ENCODE results near the gene NAGS.
"Not testable (repeated sequence)": the region's sequence is repeated elsewhere in the genome, so short reads cannot be mapped to it uniquely, and the experiment has no call there.

Gene NAGS

GRCh38 chr17:43986225-43986981 is 18.0 kb upstream of the NAGS start:
- H3K27me3 ChIP-seq (ENCODE audit: insufficient read depth, low read length): peaks cover 37% of the 10 kb centered on the region
- no peaks in the 10 kb centered on the region for H3K9me3 ChIP-seq (ENCODE audit: insufficient read depth, low read depth, low read length)
- no peak overlapping the region for H3K9ac ChIP-seq (ENCODE audit: low read depth, low read length)
- no peaks in the 10 kb centered on the region for H3K36me3 ChIP-seq (ENCODE audit: insufficient read depth, low read depth, low read length)
- H3K27ac ChIP-seq (ENCODE audit: low read length): no peak overlapping the region
- H3K4me3 ChIP-seq (ENCODE audit: low read length): no peak overlapping the region
- H3K4me1 ChIP-seq (ENCODE audit: insufficient read depth, low read length): 0 out of 2 replicates have a peak, but pooled peaks cover 2% of the 10 kb centered on the region

- Histone ChIP-seq H3K27ac (ENCODE audit: low read length) (no peak overlapping the region), H3K9me3 (ENCODE audit: insufficient read depth, low read depth, low read length) (no peaks in the 10 kb centered on the region), H3K4me3 (ENCODE audit: low read length) (no peak overlapping the region), H3K4me1 (ENCODE audit: insufficient read depth, low read length) (0 out of 2 replicates have a peak, but pooled peaks cover 2% of the 10 kb centered on the region), H3K27me3 (ENCODE audit: insufficient read depth, low read length) (peaks cover 30% of the 10 kb centered on the region), H3K36me3 (ENCODE audit: insufficient read depth, low read depth, low read length) (no peaks in the 10 kb centered on the region), H3K9ac (ENCODE audit: low read depth, low read length) (no peak overlapping the region)
Measured at GRCh38 chr17:43987131-43988021, 17.0 kb upstream of the NAGS start.

- H3K4me3 ChIP-seq (ENCODE audit: low read length): no peak overlapping the region
- H3K9me3 ChIP-seq (ENCODE audit: insufficient read depth, low read depth, low read length): no peaks in the 10 kb centered on the region
- no peak overlapping the region for H3K9ac ChIP-seq (ENCODE audit: low read depth, low read length)
- H3K27me3 ChIP-seq (ENCODE audit: insufficient read depth, low read length): peaks cover 21% of the 10 kb centered on the region
- no peaks in the 10 kb centered on the region for H3K36me3 ChIP-seq (ENCODE audit: insufficient read depth, low read depth, low read length)
- H3K4me1 ChIP-seq (ENCODE audit: insufficient read depth, low read length): 0 out of 2 replicates have a peak, but pooled peaks cover 2% of the 10 kb centered on the region
- H3K27ac ChIP-seq (ENCODE audit: low read length): no peak overlapping the region
Measured at GRCh38 chr17:43988301-43988700, 16.1 kb upstream of the NAGS start.

- no peaks in the 10 kb centered on the region; the same call in 1 of the 2 replicates for H3K4me1 ChIP-seq (ENCODE audit: insufficient read depth, low read length)
- H3K27me3 ChIP-seq (ENCODE audit: insufficient read depth, low read length): peaks cover 14% of the 10 kb centered on the region
- no peak overlapping the region for H3K27ac ChIP-seq (ENCODE audit: low read length)
- H3K9me3 ChIP-seq (ENCODE audit: insufficient read depth, low read depth, low read length): no peaks in the 10 kb centered on the region
- no peak overlapping the region for H3K9ac ChIP-seq (ENCODE audit: low read depth, low read length)
- H3K4me3 ChIP-seq (ENCODE audit: low read length): no peak overlapping the region
- no peaks in the 10 kb centered on the region for H3K36me3 ChIP-seq (ENCODE audit: insufficient read depth, low read depth, low read length)
Measured at GRCh38 chr17:43992641-43993040, 11.8 kb upstream of the NAGS start.

GRCh38 chr17:43994272-43995149 is 9.9 kb upstream of the NAGS start:
- Histone ChIP-seq H3K36me3 (ENCODE audit: insufficient read depth, low read depth, low read length) (no peaks in the 10 kb centered on the region), H3K4me1 (ENCODE audit: insufficient read depth, low read length) (no peaks in the 10 kb centered on the region; the same call in 1 of the 2 replicates), H3K9ac (ENCODE audit: low read depth, low read length) (peak overlapping the region; percentile 56; the same call in 1 of the 2 replicates), H3K9me3 (ENCODE audit: insufficient read depth, low read depth, low read length) (no peaks in the 10 kb centered on the region), H3K4me3 (ENCODE audit: low read length) (peak overlapping the region; percentile 67), H3K27me3 (ENCODE audit: insufficient read depth, low read length) (peaks cover 14% of the 10 kb centered on the region), H3K27ac (ENCODE audit: low read length) (no peak overlapping the region)

GRCh38 chr17:43995150-43995471 is 9.3 kb upstream of the NAGS start:
- H3K27ac ChIP-seq (ENCODE audit: low read length): no peak overlapping the region
- H3K4me1 ChIP-seq (ENCODE audit: insufficient read depth, low read length): no peaks in the 10 kb centered on the region; the same call in 1 of the 2 replicates
- peak overlapping the region; percentile 67; the same call in 1 of the 2 replicates for H3K4me3 ChIP-seq (ENCODE audit: low read length)
- no peak overlapping the region for H3K9ac ChIP-seq (ENCODE audit: low read depth, low read length)
- no peaks in the 10 kb centered on the region for H3K36me3 ChIP-seq (ENCODE audit: insufficient read depth, low read depth, low read length)
- no peaks in the 10 kb centered on the region for H3K9me3 ChIP-seq (ENCODE audit: insufficient read depth, low read depth, low read length)
- peaks cover 14% of the 10 kb centered on the region for H3K27me3 ChIP-seq (ENCODE audit: insufficient read depth, low read length)

GRCh38 chr17:43997180-43997579 is 7.2 kb upstream of the NAGS start:
- H3K9ac ChIP-seq (ENCODE audit: low read depth, low read length); H3K4me1 ChIP-seq (ENCODE audit: insufficient read depth, low read length); H3K9me3 ChIP-seq (ENCODE audit: insufficient read depth, low read depth, low read length); H3K4me3 ChIP-seq (ENCODE audit: low read length); H3K27ac ChIP-seq (ENCODE audit: low read length); H3K36me3 ChIP-seq (ENCODE audit: insufficient read depth, low read depth, low read length): not testable (repeated sequence)
- H3K27me3 ChIP-seq (ENCODE audit: insufficient read depth, low read length): peaks cover 14% of the 10 kb centered on the region

GRCh38 chr17:43998552-43998951 is 5.9 kb upstream of the NAGS start:
- H3K4me1 ChIP-seq (ENCODE audit: insufficient read depth, low read length): no peaks in the 10 kb centered on the region; the same call in 1 of the 2 replicates
- peaks cover 27% of the 10 kb centered on the region for H3K27me3 ChIP-seq (ENCODE audit: insufficient read depth, low read length)
- no peak overlapping the region for H3K27ac ChIP-seq (ENCODE audit: low read length)
- H3K36me3 ChIP-seq (ENCODE audit: insufficient read depth, low read depth, low read length): no peaks in the 10 kb centered on the region
- H3K4me3 ChIP-seq (ENCODE audit: low read length): no peak overlapping the region
- H3K9ac ChIP-seq (ENCODE audit: low read depth, low read length): no peak overlapping the region
- no peaks in the 10 kb centered on the region for H3K9me3 ChIP-seq (ENCODE audit: insufficient read depth, low read depth, low read length)

- Histone ChIP-seq H3K9ac (ENCODE audit: low read depth, low read length) (no peak overlapping the region), H3K36me3 (ENCODE audit: insufficient read depth, low read depth, low read length) (no peaks in the 10 kb centered on the region), H3K9me3 (ENCODE audit: insufficient read depth, low read depth, low read length) (no peaks in the 10 kb centered on the region), H3K4me1 (ENCODE audit: insufficient read depth, low read length) (peaks cover 3% of the 10 kb centered on the region; the same call in 1 of the 2 replicates), H3K4me3 (ENCODE audit: low read length) (no peak overlapping the region), H3K27me3 (ENCODE audit: insufficient read depth, low read length) (peaks cover 31% of the 10 kb centered on the region), H3K27ac (ENCODE audit: low read length) (no peak overlapping the region)
Measured at GRCh38 chr17:43999024-43999423, 5.4 kb upstream of the NAGS start.

GRCh38 chr17:44000141-44000860 is 4.1 kb upstream of the NAGS start:
- Histone ChIP-seq H3K9ac (ENCODE audit: low read depth, low read length) (no peak overlapping the region), H3K27me3 (ENCODE audit: insufficient read depth, low read length) (peaks cover 31% of the 10 kb centered on the region), H3K27ac (ENCODE audit: low read length) (no peak overlapping the region), H3K9me3 (ENCODE audit: insufficient read depth, low read depth, low read length) (no peaks in the 10 kb centered on the region), H3K4me1 (ENCODE audit: insufficient read depth, low read length) (peaks cover 3% of the 10 kb centered on the region; the same call in 1 of the 2 replicates), H3K36me3 (ENCODE audit: insufficient read depth, low read depth, low read length) (no peaks in the 10 kb centered on the region), H3K4me3 (ENCODE audit: low read length) (no peak overlapping the region)
